Measurements from ENCODE around the gene PCNX2.

The PCNX2 gene

DNA sequence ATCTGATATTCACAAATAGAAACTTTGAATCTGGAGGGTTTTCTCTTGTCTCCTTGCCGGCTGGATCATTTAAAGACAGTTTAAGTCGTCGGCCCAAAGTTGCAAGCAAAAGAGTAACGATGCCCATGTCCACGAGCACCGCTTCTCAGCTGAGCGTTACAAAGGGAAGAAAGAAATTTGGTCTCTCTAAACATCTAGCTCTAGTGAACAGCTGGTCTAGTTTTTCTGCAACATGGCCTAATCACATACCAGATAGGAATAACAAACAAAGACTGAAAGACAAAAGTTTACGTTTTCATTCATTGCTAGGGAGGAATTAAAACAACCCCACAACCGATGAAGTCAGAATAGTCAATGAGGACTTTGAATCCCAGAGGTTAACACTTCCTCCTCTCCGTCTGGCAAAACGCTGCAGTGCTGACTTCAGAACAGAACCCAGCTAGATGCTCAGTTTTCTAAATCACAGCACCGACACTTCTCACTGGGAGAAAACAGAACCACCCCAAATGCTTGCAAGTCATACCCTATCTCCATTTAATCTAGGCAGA, 275.7 kb downstream of the PCNX2 start:
- in situ Hi-C loops (cut with HindIII; ENCODE audit: low sequenced_read_pairs) = no loop called here
- TF ChIP-seq, protein P1, sequence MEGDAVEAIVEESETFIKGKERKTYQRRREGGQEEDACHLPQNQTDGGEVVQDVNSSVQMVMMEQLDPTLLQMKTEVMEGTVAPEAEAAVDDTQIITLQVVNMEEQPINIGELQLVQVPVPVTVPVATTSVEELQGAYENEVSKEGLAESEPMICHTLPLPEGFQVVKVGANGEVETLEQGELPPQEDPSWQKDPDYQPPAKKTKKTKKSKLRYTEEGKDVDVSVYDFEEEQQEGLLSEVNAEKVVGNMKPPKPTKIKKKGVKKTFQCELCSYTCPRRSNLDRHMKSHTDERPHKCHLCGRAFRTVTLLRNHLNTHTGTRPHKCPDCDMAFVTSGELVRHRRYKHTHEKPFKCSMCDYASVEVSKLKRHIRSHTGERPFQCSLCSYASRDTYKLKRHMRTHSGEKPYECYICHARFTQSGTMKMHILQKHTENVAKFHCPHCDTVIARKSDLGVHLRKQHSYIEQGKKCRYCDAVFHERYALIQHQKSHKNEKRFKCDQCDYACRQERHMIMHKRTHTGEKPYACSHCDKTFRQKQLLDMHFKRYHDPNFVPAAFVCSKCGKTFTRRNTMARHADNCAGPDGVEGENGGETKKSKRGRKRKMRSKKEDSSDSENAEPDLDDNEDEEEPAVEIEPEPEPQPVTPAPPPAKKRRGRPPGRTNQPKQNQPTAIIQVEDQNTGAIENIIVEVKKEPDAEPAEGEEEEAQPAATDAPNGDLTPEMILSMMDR (IDR thresholded peaks at IDR 0.05; ENCODE audit: low read depth, low read length) = no peak
- DNase-seq (ENCODE audit: low read depth, low spot score) = peak; percentile 18
- no peak overlapping the region for H3K4me3 ChIP-seq (ENCODE audit: low read depth, low read length)

DNA sequence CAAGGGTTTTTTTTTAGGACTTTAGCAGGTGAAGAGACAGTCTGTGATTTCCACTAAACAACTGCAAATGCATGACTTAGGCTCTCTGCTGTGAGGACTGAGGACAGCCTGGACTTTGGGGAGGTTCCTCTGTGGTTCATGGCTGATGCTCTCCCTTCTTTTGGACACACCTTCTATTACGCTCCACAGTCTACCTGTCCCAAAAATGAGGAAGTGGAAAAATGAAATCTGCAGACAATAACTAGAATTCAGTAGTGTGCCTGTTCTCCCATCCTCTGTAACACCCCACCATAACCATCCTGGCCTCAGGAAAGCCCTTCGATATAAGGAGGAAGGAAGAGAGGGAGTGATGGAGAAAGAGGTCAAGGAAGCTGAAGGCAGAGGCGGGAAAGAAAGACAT, 276.4 kb downstream of the PCNX2 start:
- TF ChIP-seq, protein P1 (IDR thresholded peaks at IDR 0.05; ENCODE audit: low read depth, low read length) = no peak
- no peak for DNase-seq (ENCODE audit: low read depth, low spot score)
- in situ Hi-C loops (cut with HindIII; ENCODE audit: low sequenced_read_pairs) = no loop called here

DNA sequence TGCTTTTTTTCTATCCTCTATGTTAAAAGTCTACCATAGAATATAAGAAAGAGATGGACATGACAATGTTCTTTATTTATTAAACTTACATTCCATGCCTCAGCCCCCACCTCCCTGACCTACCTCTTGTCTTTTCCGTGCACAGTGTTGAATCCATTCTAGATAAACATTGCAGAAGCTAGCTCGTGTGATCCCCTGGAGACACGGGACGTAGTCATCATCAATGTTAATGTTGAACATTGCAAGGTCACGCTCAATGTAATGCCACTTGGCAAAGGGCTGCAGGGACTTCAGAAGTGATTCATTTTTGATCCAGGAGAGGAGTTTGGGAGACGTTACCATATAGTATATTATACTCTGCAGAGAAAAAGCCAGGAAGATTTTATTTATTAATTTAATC, 278.7 kb downstream of the PCNX2 start:
- TF ChIP-seq, protein P1 (IDR thresholded peaks at IDR 0.05; ENCODE audit: low read depth, low read length) = no peak
- no peak for DNase-seq (ENCODE audit: low read depth, low spot score)
- no peak overlapping the region for H3K4me3 ChIP-seq (ENCODE audit: low read depth, low read length)
- in situ Hi-C loops (cut with HindIII; ENCODE audit: low sequenced_read_pairs) = no loop called here

More for the DNA sequence above, 276.4 kb downstream of the PCNX2 start:
- no peak overlapping the region for H3K4me3 ChIP-seq (ENCODE audit: low read depth, low read length)

DNA sequence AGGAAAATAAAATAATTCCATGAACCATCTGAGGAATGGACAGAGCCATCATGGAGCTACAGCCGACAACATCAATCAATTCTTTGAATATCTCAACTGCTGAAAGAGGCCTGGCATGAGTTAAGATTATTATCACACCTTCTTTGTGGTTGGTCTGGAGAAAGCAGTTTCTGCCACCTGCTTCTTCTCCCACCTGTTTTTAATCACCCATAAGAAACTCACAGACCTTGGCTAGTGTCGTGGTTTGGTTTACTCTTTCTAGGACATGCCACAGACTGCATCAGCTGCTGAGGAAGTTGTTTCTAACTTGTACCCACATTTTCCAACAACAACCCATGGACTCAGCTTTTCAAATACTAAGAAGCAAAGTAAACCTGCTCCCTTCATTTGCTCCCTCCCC, 279.6 kb downstream of the PCNX2 start:
- no peak for DNase-seq (ENCODE audit: low read depth, low spot score)
- in situ Hi-C loops (cut with HindIII; ENCODE audit: low sequenced_read_pairs) = no loop called here
- no peak overlapping the region for H3K4me3 ChIP-seq (ENCODE audit: low read depth, low read length)
- TF ChIP-seq, protein P1 (IDR thresholded peaks at IDR 0.05; ENCODE audit: low read depth, low read length) = no peak

DNA sequence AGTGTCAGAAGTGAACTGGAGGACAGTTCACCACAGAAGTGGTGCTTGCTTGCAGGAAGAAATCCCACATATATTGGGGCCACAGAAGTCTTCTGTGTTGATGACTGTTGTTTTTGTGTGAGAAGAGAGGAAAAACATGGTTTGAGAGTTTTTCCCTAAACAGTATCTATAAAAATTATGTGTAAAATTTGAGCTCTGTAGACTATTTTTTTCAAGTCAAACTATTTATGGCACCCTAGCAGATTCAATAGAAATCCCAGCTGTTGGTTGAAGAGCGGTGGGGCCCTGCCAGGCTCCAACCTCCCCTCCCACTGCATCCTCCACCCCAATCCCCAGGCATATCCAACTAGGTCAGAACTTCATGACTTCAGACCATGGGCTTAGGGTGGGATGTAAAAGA, 283.5 kb downstream of the PCNX2 start:
- TF ChIP-seq, protein P1 (IDR thresholded peaks at IDR 0.05; ENCODE audit: low read depth, low read length) = no peak
- in situ Hi-C loops (cut with HindIII; ENCODE audit: low sequenced_read_pairs) = no loop called here
- DNase-seq (ENCODE audit: low read depth, low spot score) = no peak
- no peak overlapping the region for H3K4me3 ChIP-seq (ENCODE audit: low read depth, low read length)

DNA sequence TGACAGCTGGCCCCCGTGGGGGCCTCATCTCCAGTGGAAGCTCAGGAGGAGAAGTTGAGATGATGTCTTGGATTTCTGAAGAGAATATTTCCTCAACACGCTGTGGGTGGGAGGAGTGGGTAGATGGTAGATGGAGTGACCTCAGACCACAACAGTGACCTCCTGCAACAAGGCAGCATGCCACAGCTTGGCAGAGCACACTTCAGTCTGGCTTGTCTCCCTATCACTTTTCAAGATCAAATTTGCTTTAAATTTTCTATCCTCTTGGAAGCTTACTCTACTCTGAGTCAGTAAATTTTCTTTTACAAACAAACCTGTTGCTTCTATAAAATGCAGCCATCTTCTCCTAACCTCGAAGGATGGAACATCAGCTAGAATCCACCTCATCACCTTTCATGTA, 285.4 kb downstream of the PCNX2 start:
- no peak overlapping the region for H3K4me3 ChIP-seq (ENCODE audit: low read depth, low read length)
- TF ChIP-seq, protein P1 (IDR thresholded peaks at IDR 0.05; ENCODE audit: low read depth, low read length) = no peak
- in situ Hi-C loops (cut with HindIII; ENCODE audit: low sequenced_read_pairs) = no loop called here
- DNase-seq (ENCODE audit: low read depth, low spot score) = peak; percentile 13

DNA sequence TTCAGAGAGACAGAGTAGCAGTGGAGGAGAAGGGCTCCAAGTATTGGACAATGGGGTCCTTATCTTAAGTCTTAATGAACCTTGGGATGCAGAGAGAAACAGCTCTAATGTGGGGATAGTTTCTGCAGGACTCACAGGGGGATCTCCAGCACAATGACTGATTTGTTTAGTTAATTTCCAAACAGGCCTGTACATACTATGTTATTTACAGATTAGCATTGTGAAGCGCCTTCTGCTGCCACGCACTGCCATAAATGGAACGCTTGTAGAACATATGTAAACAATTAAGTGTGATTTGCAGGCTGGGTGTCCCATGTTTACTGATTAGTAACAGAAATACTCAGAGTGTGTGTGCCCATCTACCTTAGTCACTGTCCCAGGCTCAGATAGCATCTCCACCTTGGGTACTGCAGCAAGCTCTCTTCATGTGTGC, 289.0 kb downstream of the PCNX2 start:
- TF ChIP-seq, protein P1 (IDR thresholded peaks at IDR 0.05; ENCODE audit: low read depth, low read length) = no peak
- H3K4me3 ChIP-seq (ENCODE audit: low read depth, low read length) = no peak overlapping the region
- DNase-seq (ENCODE audit: low read depth, low spot score) = no peak
- in situ Hi-C loops (cut with HindIII; ENCODE audit: low sequenced_read_pairs) = no loop called here
